ENCODE data around the gene PPFIBP1. TPM values are rescaled to one million over a fixed set of nuclear protein-coding genes. Genes with fewer than 3 reads are reported as not detected.
A peak's percentile ranks its signal among the peaks of the same experiment; 100 is the strongest.

Gene PPFIBP1
- total and polyA plus RNA-seq, 8 donors, result 82.8 to 126 (median 96.7) TPM

GRCh38 chr12:27508736-27509431 lies 15.1 kb upstream of the PPFIBP1 start:
- Histone ChIP-seq H3K36me3 (no peaks in the 10 kb centered on the region), H3K27ac (no peak overlapping the region), H3K9me3 (no peaks in the 10 kb centered on the region), H3K4me1 (no peaks in the 10 kb centered on the region), H3K27me3 (no peaks in the 10 kb centered on the region), H3K4me3 (no peak overlapping the region)
- intact Hi-C loops (cut with DNase I), result no loop called here
- TF ChIP-seq CTCF (IDR thresholded peaks at IDR 0.05), result no peak
- ATAC-seq, result no peak
- DNase-seq, result no peak

- no peak for TF ChIP-seq CTCF (IDR thresholded peaks at IDR 0.05)
- Histone ChIP-seq H3K27ac (no peak overlapping the region), H3K9me3 (no peaks in the 10 kb centered on the region), H3K36me3 (no peaks in the 10 kb centered on the region), H3K4me1 (no peaks in the 10 kb centered on the region), H3K4me3 (no peak overlapping the region), H3K27me3 (no peaks in the 10 kb centered on the region)
- peak; percentile 23 for ATAC-seq
- peak in 2 of 4 donors; percentile 36 to 56 for DNase-seq
- intact Hi-C loops (cut with DNase I), result no loop called here
Observed at GRCh38 chr12:27511031-27511722, 12.8 kb upstream of the PPFIBP1 start.

- no peak overlapping the region for H3K27ac ChIP-seq
- no peak overlapping the region for H3K4me3 ChIP-seq
- H3K36me3 ChIP-seq, result no peaks in the 10 kb centered on the region
- DNase-seq (no peak), ATAC-seq (peak; percentile 30)
- H3K9me3 ChIP-seq, result no peaks in the 10 kb centered on the region
- intact Hi-C loops (cut with DNase I), result no loop called here
- no peak for TF ChIP-seq CTCF (IDR thresholded peaks at IDR 0.05)
- no peaks in the 10 kb centered on the region for H3K27me3 ChIP-seq
- H3K4me1 ChIP-seq, result no peaks in the 10 kb centered on the region
Observed at GRCh38 chr12:27511723-27512045, 12.3 kb upstream of the PPFIBP1 start.

GRCh38 chr12:27513155-27513824 lies 10.7 kb upstream of the PPFIBP1 start:
- no peaks in the 10 kb centered on the region for H3K9me3 ChIP-seq
- no peak for TF ChIP-seq CTCF (IDR thresholded peaks at IDR 0.05)
- H3K27ac ChIP-seq, result no peak overlapping the region
- no peak for DNase-seq
- no peaks in the 10 kb centered on the region for H3K36me3 ChIP-seq
- no peak overlapping the region for H3K4me3 ChIP-seq
- H3K4me1 ChIP-seq, result no peaks in the 10 kb centered on the region
- ATAC-seq, result no peak
- intact Hi-C loops (cut with DNase I), result no loop called here
- no peaks in the 10 kb centered on the region for H3K27me3 ChIP-seq

GRCh38 chr12:27515671-27516070 lies 8.3 kb upstream of the PPFIBP1 start:
- DNase-seq (no peak), ATAC-seq (peak; percentile 81)
- H3K4me3 ChIP-seq, result no peak overlapping the region
- no peak overlapping the region for H3K27ac ChIP-seq
- no peaks in the 10 kb centered on the region for H3K27me3 ChIP-seq
- peaks cover 2 to 3% of the 10 kb centered on the region in 2 donors for H3K4me1 ChIP-seq
- intact Hi-C loops (cut with DNase I), result no loop called here
- no peaks in the 10 kb centered on the region for H3K36me3 ChIP-seq
- TF ChIP-seq CTCF (IDR thresholded peaks at IDR 0.05), result no peak
- no peaks in the 10 kb centered on the region for H3K9me3 ChIP-seq
